HG03103 (cell line): ENCODE data around the gene PIK3CA.

Experiments
- ATAC-seq: cut with Tn5 transposase; IDR thresholded peaks from one replicate; pipeline ENCODE4 v1.9.1; 2021; ENCODE audit warnings: low read depth; ENCODE audit not compliant: unreplicated experiment

PIK3CA gene

GRCh38 chr3:179156170-179156569 lies 8.0 kb downstream of the PIK3CA start:
- no peak for ATAC-seq

GRCh38 chr3:179156775-179157174 lies 8.6 kb downstream of the PIK3CA start:
- no peak for ATAC-seq

GRCh38 chr3:179158336-179159039 lies 10.3 kb downstream of the PIK3CA start:
- peak; percentile 59 for ATAC-seq

GRCh38 chr3:179163503-179163902 lies 15.3 kb downstream of the PIK3CA start:
- ATAC-seq = no peak

GRCh38 chr3:179164857-179165256 lies 16.7 kb downstream of the PIK3CA start:
- no peak for ATAC-seq

- ATAC-seq = no peak
These were observed 18.5 kb downstream of the PIK3CA start for GRCh38 chr3:179166561-179167201.

- no peak for ATAC-seq
These were observed 20.8 kb downstream of the PIK3CA start for GRCh38 chr3:179168918-179169317.

- no peak for ATAC-seq
These were observed 24.4 kb downstream of the PIK3CA start for GRCh38 chr3:179172546-179172945.

- ATAC-seq = peak; percentile 79
These were observed 26.2 kb downstream of the PIK3CA start for GRCh38 chr3:179174316-179174715.

GRCh38 chr3:179174898-179175297 lies 26.7 kb downstream of the PIK3CA start:
- no peak for ATAC-seq

- ATAC-seq = no peak
These were observed 27.2 kb downstream of the PIK3CA start for GRCh38 chr3:179175358-179175757.

- ATAC-seq = no peak
These were observed 29.5 kb downstream of the PIK3CA start for GRCh38 chr3:179177611-179178010.

GRCh38 chr3:179179256-179179655 lies 31.1 kb downstream of the PIK3CA start:
- ATAC-seq = no peak

GRCh38 chr3:179179979-179180759 lies 32.0 kb downstream of the PIK3CA start:
- no peak for ATAC-seq

GRCh38 chr3:179181021-179181472 lies 32.9 kb downstream of the PIK3CA start:
- peak; percentile 48 for ATAC-seq

GRCh38 chr3:179181993-179182551 lies 33.9 kb downstream of the PIK3CA start:
- no peak for ATAC-seq

- ATAC-seq = no peak
These were observed 34.7 kb downstream of the PIK3CA start for GRCh38 chr3:179182902-179183301.

GRCh38 chr3:179184826-179185225 lies 36.7 kb downstream of the PIK3CA start:
- no peak for ATAC-seq

- no peak for ATAC-seq
These were observed 38.3 kb downstream of the PIK3CA start for GRCh38 chr3:179186426-179186825.

GRCh38 chr3:179189759-179190158 lies 41.6 kb downstream of the PIK3CA start:
- no peak for ATAC-seq

- ATAC-seq = no peak
These were observed 42.4 kb downstream of the PIK3CA start for GRCh38 chr3:179190581-179190980.
